Hepatocyte (in vitro differentiated cells): Measurements from ENCODE around the gene GRHPR. TPM values are rescaled to one million over a fixed set of nuclear protein-coding genes. Genes with fewer than 3 reads are reported as not detected.

Experiments
- DNase-seq: peaks from one replicate; pipeline ENCODE4 v3.0.0-alpha.2; 2016; ENCODE audit warnings: low spot score
- H2AFZ ChIP-seq: fragments of 200-600 bp; sonication (generic); 2 replicates; pipeline ENCODE4 v1.6.0; 2016; ENCODE audit warnings: antibody characterized with exemption, mild to moderate bottlenecking
- H3K27ac ChIP-seq: fragments of 200-600 bp; sonication (generic); 2 replicates; pipeline ENCODE4 v1.5.1; 2016; ENCODE audit warnings: mild to moderate bottlenecking
- H3K27me3 ChIP-seq: fragments of 200-600 bp; sonication (generic); 2 replicates; pipeline ENCODE4 v1.6.1; 2016
- H3K36me3 ChIP-seq: fragments of 200-600 bp; sonication (generic); replicated peaks from 2 replicates; pipeline ENCODE4 v1.5.1; 2016; ENCODE audit warnings: low read depth; ENCODE audit not compliant: insufficient read depth
- H3K4me1 ChIP-seq: fragments of 200-600 bp; sonication (generic); 2 replicates; pipeline ENCODE4 v1.5.1; 2016; ENCODE audit warnings: mild to moderate bottlenecking, moderate library complexity; ENCODE audit not compliant: insufficient read depth
- H3K4me2 ChIP-seq: fragments of 200-600 bp; sonication (generic); 2 replicates; pipeline ENCODE4 v1.6.0; 2016
- H3K4me3 ChIP-seq: fragments of 200-600 bp; sonication (generic); 2 replicates; pipeline ENCODE4 v1.5.1; 2016; ENCODE audit warnings: mild to moderate bottlenecking
- H3K79me2 ChIP-seq: fragments of 200-600 bp; sonication (generic); 2 replicates; pipeline ENCODE4 v1.6.0; 2017; ENCODE audit warnings: mild to moderate bottlenecking
- H3K9me2 ChIP-seq: fragments of 200-600 bp; sonication (generic); replicated peaks from 2 replicates; pipeline ENCODE4 v1.6.0; 2017; ENCODE audit warnings: mild to moderate bottlenecking; ENCODE audit not compliant: insufficient read depth
- H3K9me3 ChIP-seq: fragments of 200-600 bp; sonication (generic); 2 replicates; pipeline ENCODE4 v1.5.1; 2016; ENCODE audit warnings: low read depth, mild to moderate bottlenecking
- H4K20me1 ChIP-seq: fragments of 200-600 bp; sonication (generic); 2 replicates; pipeline ENCODE4 v1.6.0; 2016; ENCODE audit warnings: mild to moderate bottlenecking; ENCODE audit not compliant: insufficient read depth, poor library complexity, severe bottlenecking
- CTCF ChIP-seq: fragments of 200-600 bp; sonication (generic); IDR thresholded peaks from 2 replicates; pipeline ENCODE4 v1.5.1; 2016; ENCODE audit warnings: antibody characterized with exemption, mild to moderate bottlenecking; ENCODE audit not compliant: poor library complexity
- EZH2 ChIP-seq: fragments of 200-600 bp; sonication (generic); IDR thresholded peaks from 2 replicates; pipeline ENCODE4 v1.6.1; 2016; ENCODE audit warnings: antibody characterized with exemption, mild to moderate bottlenecking, borderline replicate concordance
- EZH2phosphoT487 ChIP-seq: fragments of 200-600 bp; sonication (generic); IDR thresholded peaks from one replicate; pipeline ENCODE4 v1.6.1; 2018; ENCODE audit warnings: antibody characterized with exemption, mild to moderate bottlenecking, low read depth, moderate library complexity; ENCODE audit not compliant: unreplicated experiment, severe bottlenecking
- WGBS: methylation state at CpG from one replicate; pipeline ENCODE4 v1.1.6; 2016; ENCODE audit warnings: low lambda C conversion rate; ENCODE audit errors: missing lambda C conversion rate; 5-methylcytosine and 5-hydroxymethylcytosine counted together
- polyA plus RNA-seq: library from polyadenylated mRNA; unstranded; fragments of >200 nt; fragmentation: Nextera tagmentation; extraction: Ambion mirVana; gene quantifications from 2 replicates; pipeline ENCODE4 v1.2.1, GENCODE V29; 2016
- total RNA-seq: library from RNA; depleted of rRNA; stranded (reverse); fragments of >200 nt; gene quantifications from 2 replicates; pipeline ENCODE4 v1.2.3, GENCODE V29; 2014

GRHPR gene
- total and polyA plus RNA-seq, 2 experiments from 2014 or later: 137 to 168 TPM

GRCh38 chr9:37408933-37409710 lies 13.4 kb upstream of the GRHPR start:
- Histone ChIP-seq H3K9me3 (no peaks in the 10 kb centered on the region), H3K9me2 (no peaks in the 10 kb centered on the region), H3K27ac (no peak overlapping the region), H3K36me3 (no peaks in the 10 kb centered on the region), H4K20me1 (no peaks in the 10 kb centered on the region), H3K4me2 (no peak overlapping the region), H3K4me1 (peaks cover 6% of the 10 kb centered on the region), H3K4me3 (no peak overlapping the region), H2AFZ (no peak overlapping the region), H3K79me2 (no peaks in the 10 kb centered on the region), H3K27me3 (no peaks in the 10 kb centered on the region)
- WGBS: 86% methylated on average over 22 of the region's 22 CpGs
- TF ChIP-seq EZH2phosphoT487 (no peak), EZH2 (no peak), CTCF (no peak)
- DNase-seq: no peak

GRCh38 chr9:37410354-37410861 lies 12.1 kb upstream of the GRHPR start:
- WGBS: 95% methylated on average over 8 of the region's 9 CpGs
- H3K4me2 ChIP-seq: no peak overlapping the region
- TF ChIP-seq CTCF: no peak
- no peak for TF ChIP-seq EZH2phosphoT487
- no peak for TF ChIP-seq EZH2

DNA sequence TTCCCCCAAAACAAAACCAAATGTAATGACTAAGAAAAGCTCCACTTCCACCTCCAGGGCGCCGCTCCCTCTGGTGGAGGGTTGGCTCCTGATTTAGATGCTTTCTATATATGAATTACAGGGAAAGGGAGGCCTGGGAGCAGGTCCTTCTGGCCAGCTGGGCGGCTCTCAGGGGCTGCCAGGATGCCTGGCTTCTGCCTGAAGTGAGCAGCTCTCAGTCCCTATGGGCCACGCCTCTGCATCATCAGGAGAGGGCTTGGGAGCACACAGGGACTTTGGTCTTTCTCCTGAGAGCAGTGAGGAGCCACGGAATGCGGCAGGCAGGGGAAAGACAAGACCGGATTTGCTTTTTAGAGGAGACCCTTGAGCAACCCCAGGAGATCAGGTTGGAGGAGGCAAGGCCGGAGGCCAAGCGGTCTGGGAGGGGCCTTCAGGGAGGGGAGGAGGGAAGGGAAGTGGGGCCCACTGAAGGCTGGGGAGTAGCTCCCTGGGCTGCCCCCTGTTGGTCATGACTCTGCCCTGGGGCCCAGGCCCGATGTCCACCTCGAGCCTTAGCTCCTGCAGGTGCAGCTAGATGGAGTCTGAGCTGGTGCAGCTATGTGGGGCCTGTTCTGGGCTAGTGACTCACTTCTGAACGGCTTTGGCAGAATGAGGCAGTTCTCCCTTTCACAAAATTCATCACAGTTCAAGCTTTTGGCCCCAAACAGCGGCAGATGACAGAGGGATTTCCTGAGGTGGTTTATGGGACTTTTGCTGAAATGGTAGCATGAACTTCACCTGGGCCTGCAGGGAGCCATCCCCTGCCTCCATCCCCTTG lies 11.3 kb upstream of the GRHPR start:
- Histone ChIP-seq H3K36me3 (no peaks in the 10 kb centered on the region), H2AFZ (no peak overlapping the region), H3K27me3 (no peaks in the 10 kb centered on the region), H3K4me3 (no peak overlapping the region), H3K4me1 (peaks cover 11% of the 10 kb centered on the region), H3K27ac (no peak overlapping the region), H3K9me2 (no peaks in the 10 kb centered on the region), H3K79me2 (no peaks in the 10 kb centered on the region), H3K4me2 (no peak overlapping the region), H3K9me3 (no peaks in the 10 kb centered on the region), H4K20me1 (no peaks in the 10 kb centered on the region)
- 88% methylated on average over 12 of the region's 13 CpGs for WGBS
- no peak for DNase-seq
- TF ChIP-seq CTCF (peak; percentile 21), EZH2phosphoT487 (no peak), EZH2 (no peak)

More at GRCh38 chr9:37410354-37410861, 12.1 kb upstream of the GRHPR start:
- Histone ChIP-seq H3K79me2 (no peaks in the 10 kb centered on the region), H3K27ac (no peak overlapping the region), H3K9me3 (no peaks in the 10 kb centered on the region), H3K9me2 (no peaks in the 10 kb centered on the region), H3K36me3 (no peaks in the 10 kb centered on the region), H4K20me1 (no peaks in the 10 kb centered on the region), H2AFZ (no peak overlapping the region), H3K27me3 (no peaks in the 10 kb centered on the region), H3K4me1 (peaks cover 11% of the 10 kb centered on the region), H3K4me3 (no peak overlapping the region)
- no peak for DNase-seq
